Astrocyte of the spinal cord (primary cell): ENCODE data around the gene RUNX1.
A peak's percentile ranks its signal among the peaks of the same experiment; 100 is the strongest.

Experiments
- DNase-seq: peaks from one replicate; pipeline ENCODE4 v3.0.0; 2011; ENCODE audit warnings: low read depth, low spot score
- H3K4me3 ChIP-seq: 2 replicates; pipeline ENCODE4 v1.5.1; 2011; ENCODE audit warnings: low read depth, mild to moderate bottlenecking, low read length, moderate library complexity
- CTCF ChIP-seq: IDR thresholded peaks from 2 replicates; pipeline ENCODE4 v1.5.1; 2012; ENCODE audit warnings: low read depth, mild to moderate bottlenecking, low read length, inconsistent platforms
- in situ Hi-C: cut with HindIII; loops from 2 replicates; pipeline ENCODE4 v1.10.0; 2017; ENCODE audit warnings: low sequenced_read_pairs

RUNX1 gene

GRCh38 chr21:34881839-34882371 lies 167.2 kb downstream of the RUNX1 start:
- no peak for TF ChIP-seq CTCF
- in situ Hi-C loops, result no loop called here
- H3K4me3 ChIP-seq, result peak overlapping the region; percentile 24
- peak; percentile 90 for DNase-seq

GRCh38 chr21:34881421-34881820 lies 167.7 kb downstream of the RUNX1 start:
- in situ Hi-C loops, result no loop called here
- DNase-seq, result peak; percentile 84
- H3K4me3 ChIP-seq, result peak overlapping the region; percentile 11
- TF ChIP-seq CTCF, result no peak

DNA sequence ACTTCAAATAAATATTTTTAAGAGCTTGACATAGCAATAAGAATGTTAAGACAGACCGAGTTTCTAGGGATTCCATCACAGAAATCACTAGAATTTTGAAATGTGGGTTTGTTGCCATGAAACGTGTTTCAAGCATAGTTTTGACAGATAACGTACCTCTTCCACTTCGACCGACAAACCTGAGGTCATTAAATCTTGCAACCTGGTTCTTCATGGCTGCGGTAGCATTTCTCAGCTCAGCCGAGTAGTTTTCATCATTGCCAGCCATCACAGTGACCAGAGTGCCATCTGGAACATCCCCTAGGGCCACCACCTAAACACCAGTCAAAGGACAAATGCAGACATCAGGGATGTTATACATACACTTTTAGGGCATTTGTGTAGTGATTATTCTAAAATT lies 168.7 kb downstream of the RUNX1 start:
- TF ChIP-seq CTCF, result no peak
- H3K4me3 ChIP-seq, result no peak overlapping the region
- in situ Hi-C loops, result no loop called here
- DNase-seq, result no peak

DNA sequence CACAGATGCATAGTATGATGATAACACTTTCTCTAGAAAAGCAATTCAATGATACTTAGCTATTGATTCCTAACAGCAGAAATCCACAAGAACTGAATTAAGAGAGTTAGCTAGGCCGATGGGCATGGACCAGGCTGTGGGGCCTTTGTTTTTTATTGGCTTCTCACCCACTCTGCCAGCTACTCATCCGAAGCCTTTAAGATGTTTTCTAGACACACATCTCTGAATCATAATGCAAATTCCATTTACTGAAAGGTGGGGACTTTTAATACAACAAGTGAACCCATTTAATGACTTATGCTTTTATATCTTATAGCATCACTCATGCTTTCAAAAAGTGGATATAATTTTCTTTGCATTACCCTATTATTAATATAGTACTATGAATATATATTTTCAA lies 170.2 kb downstream of the RUNX1 start:
- no peak for DNase-seq
- H3K4me3 ChIP-seq, result no peak overlapping the region

GRCh38 chr21:34878501-34878900 lies 170.6 kb downstream of the RUNX1 start:
- in situ Hi-C loops, result no loop called here
- no peak overlapping the region for H3K4me3 ChIP-seq

More for the DNA sequence above, 170.2 kb downstream of the RUNX1 start:
- in situ Hi-C loops, result no loop called here
- no peak for TF ChIP-seq CTCF

GRCh38 chr21:34877485-34878128 lies 171.5 kb downstream of the RUNX1 start:
- no peak overlapping the region for H3K4me3 ChIP-seq
- TF ChIP-seq CTCF, result no peak
- no peak for DNase-seq
- in situ Hi-C loops, result no loop called here

More at GRCh38 chr21:34878501-34878900, 170.6 kb downstream of the RUNX1 start:
- no peak for DNase-seq
- TF ChIP-seq CTCF, result no peak
